ENCODE results near the gene CDC42EP4.

Gene CDC42EP4

GRCh38 chr17:73279704-73280103, 32.1 kb downstream of the CDC42EP4 start:
- Histone ChIP-seq H3K27me3 (ENCODE audit: control insufficient read depth in 1 of 2, insufficient read depth in 2 of 2, low read length in 2 of 2) (no peaks in the 10 kb centered on the region), H3K36me3 (ENCODE audit: control insufficient read depth in 1 of 2, insufficient read depth in 2 of 2, low read length in 2 of 2) (peaks cover 6 to 26% of the 10 kb centered on the region in 2 donors), H3K9ac (ENCODE audit: low read depth in 1 of 2, low read length in 2 of 2) (no peak overlapping the region), H3K4me1 (ENCODE audit: control insufficient read depth in 1 of 2, insufficient read depth in 2 of 2, low read length in 2 of 2) (peaks cover 18 to 26% of the 10 kb centered on the region in 2 donors), H3K4me3 (ENCODE audit: low read depth in 1 of 2, low read length in 2 of 2) (no peak overlapping the region), H3K27ac (ENCODE audit: low read depth, low read length) (peak overlapping the region; percentile 32), H3K9me3 (ENCODE audit: control insufficient read depth in 1 of 2, low read length in 2 of 2) (no peaks in the 10 kb centered on the region)

- Histone ChIP-seq H3K9ac (ENCODE audit: low read depth in 1 of 2, low read length in 2 of 2) (no peak overlapping the region), H3K9me3 (ENCODE audit: control insufficient read depth in 1 of 2, low read length in 2 of 2) (no peaks in the 10 kb centered on the region), H3K27me3 (ENCODE audit: control insufficient read depth in 1 of 2, insufficient read depth in 2 of 2, low read length in 2 of 2) (no peaks in the 10 kb centered on the region), H3K4me3 (ENCODE audit: low read depth in 1 of 2, low read length in 2 of 2) (no peak overlapping the region), H3K27ac (ENCODE audit: low read depth, low read length) (peak overlapping the region; percentile 32), H3K4me1 (ENCODE audit: control insufficient read depth in 1 of 2, insufficient read depth in 2 of 2, low read length in 2 of 2) (peaks cover 18 to 26% of the 10 kb centered on the region in 2 donors), H3K36me3 (ENCODE audit: control insufficient read depth in 1 of 2, insufficient read depth in 2 of 2, low read length in 2 of 2) (peaks cover under 1 to 17% of the 10 kb centered on the region in 2 donors)
Measured at GRCh38 chr17:73278465-73279453, 33.0 kb downstream of the CDC42EP4 start.

GRCh38 chr17:73278049-73278464, 33.7 kb downstream of the CDC42EP4 start:
- Histone ChIP-seq H3K36me3 (ENCODE audit: control insufficient read depth in 1 of 2, insufficient read depth in 2 of 2, low read length in 2 of 2) (peaks cover 0 to 13% of the 10 kb centered on the region in 2 donors), H3K27me3 (ENCODE audit: control insufficient read depth in 1 of 2, insufficient read depth in 2 of 2, low read length in 2 of 2) (no peaks in the 10 kb centered on the region), H3K4me1 (ENCODE audit: control insufficient read depth in 1 of 2, insufficient read depth in 2 of 2, low read length in 2 of 2) (peaks cover 18 to 26% of the 10 kb centered on the region in 2 donors), H3K27ac (ENCODE audit: low read depth, low read length) (no peak overlapping the region), H3K4me3 (ENCODE audit: low read depth in 1 of 2, low read length in 2 of 2) (no peak overlapping the region), H3K9me3 (ENCODE audit: control insufficient read depth in 1 of 2, low read length in 2 of 2) (no peaks in the 10 kb centered on the region), H3K9ac (ENCODE audit: low read depth in 1 of 2, low read length in 2 of 2) (no peak overlapping the region)

- no peaks in the 10 kb centered on the region for H3K9me3 ChIP-seq (ENCODE audit: control insufficient read depth in 1 of 2, low read length in 2 of 2)
- H3K9ac ChIP-seq (ENCODE audit: low read depth in 1 of 2, low read length in 2 of 2): no peak overlapping the region
- no peak overlapping the region for H3K4me3 ChIP-seq (ENCODE audit: low read depth in 1 of 2, low read length in 2 of 2)
- no peaks in the 10 kb centered on the region for H3K27me3 ChIP-seq (ENCODE audit: control insufficient read depth in 1 of 2, insufficient read depth in 2 of 2, low read length in 2 of 2)
- no peaks in the 10 kb centered on the region for H3K36me3 ChIP-seq (ENCODE audit: control insufficient read depth in 1 of 2, insufficient read depth in 2 of 2, low read length in 2 of 2)
- H3K27ac ChIP-seq (ENCODE audit: low read depth, low read length): no peak overlapping the region
- H3K4me1 ChIP-seq (ENCODE audit: control insufficient read depth in 1 of 2, insufficient read depth in 2 of 2, low read length in 2 of 2): peaks cover 11 to 19% of the 10 kb centered on the region in 2 donors
Measured at GRCh38 chr17:73274490-73274889, 37.3 kb downstream of the CDC42EP4 start.

- no peaks in the 10 kb centered on the region for H3K9me3 ChIP-seq (ENCODE audit: control insufficient read depth in 1 of 2, low read length in 2 of 2)
- no peaks in the 10 kb centered on the region for H3K27me3 ChIP-seq (ENCODE audit: control insufficient read depth in 1 of 2, insufficient read depth in 2 of 2, low read length in 2 of 2)
- H3K4me3 ChIP-seq (ENCODE audit: low read depth in 1 of 2, low read length in 2 of 2): no peak overlapping the region
- no peaks in the 10 kb centered on the region for H3K36me3 ChIP-seq (ENCODE audit: control insufficient read depth in 1 of 2, insufficient read depth in 2 of 2, low read length in 2 of 2)
- no peak overlapping the region for H3K9ac ChIP-seq (ENCODE audit: low read depth in 1 of 2, low read length in 2 of 2)
- H3K4me1 ChIP-seq (ENCODE audit: control insufficient read depth in 1 of 2, insufficient read depth in 2 of 2, low read length in 2 of 2): peaks cover 2 to 6% of the 10 kb centered on the region in 2 donors
- no peak overlapping the region for H3K27ac ChIP-seq (ENCODE audit: low read depth, low read length)
Measured at GRCh38 chr17:73272906-73273218, 38.9 kb downstream of the CDC42EP4 start.

GRCh38 chr17:73271072-73271471, 40.7 kb downstream of the CDC42EP4 start:
- no peak overlapping the region for H3K4me3 ChIP-seq (ENCODE audit: low read depth in 1 of 2, low read length in 2 of 2)
- no peaks in the 10 kb centered on the region for H3K27me3 ChIP-seq (ENCODE audit: control insufficient read depth in 1 of 2, insufficient read depth in 2 of 2, low read length in 2 of 2)
- no peak overlapping the region for H3K27ac ChIP-seq (ENCODE audit: low read depth, low read length)
- peaks cover 0 to 7% of the 10 kb centered on the region in 2 donors for H3K4me1 ChIP-seq (ENCODE audit: control insufficient read depth in 1 of 2, insufficient read depth in 2 of 2, low read length in 2 of 2)
- H3K9me3 ChIP-seq (ENCODE audit: control insufficient read depth in 1 of 2, low read length in 2 of 2): no peaks in the 10 kb centered on the region
- H3K9ac ChIP-seq (ENCODE audit: low read depth in 1 of 2, low read length in 2 of 2): no peak overlapping the region
- H3K36me3 ChIP-seq (ENCODE audit: control insufficient read depth in 1 of 2, insufficient read depth in 2 of 2, low read length in 2 of 2): no peaks in the 10 kb centered on the region

- Histone ChIP-seq H3K9ac (ENCODE audit: low read depth in 1 of 2, low read length in 2 of 2) (no peak overlapping the region), H3K4me3 (ENCODE audit: low read depth in 1 of 2, low read length in 2 of 2) (no peak overlapping the region), H3K9me3 (ENCODE audit: control insufficient read depth in 1 of 2, low read length in 2 of 2) (no peaks in the 10 kb centered on the region), H3K36me3 (ENCODE audit: control insufficient read depth in 1 of 2, insufficient read depth in 2 of 2, low read length in 2 of 2) (no peaks in the 10 kb centered on the region), H3K27me3 (ENCODE audit: control insufficient read depth in 1 of 2, insufficient read depth in 2 of 2, low read length in 2 of 2) (no peaks in the 10 kb centered on the region), H3K4me1 (ENCODE audit: control insufficient read depth in 1 of 2, insufficient read depth in 2 of 2, low read length in 2 of 2) (peaks cover 0 to 7% of the 10 kb centered on the region in 2 donors), H3K27ac (ENCODE audit: low read depth, low read length) (no peak overlapping the region)
Measured at GRCh38 chr17:73269791-73270190, 42.0 kb downstream of the CDC42EP4 start.

GRCh38 chr17:73269329-73269615, 42.5 kb downstream of the CDC42EP4 start:
- H3K36me3 ChIP-seq (ENCODE audit: control insufficient read depth in 1 of 2, insufficient read depth in 2 of 2, low read length in 2 of 2): no peaks in the 10 kb centered on the region
- peaks cover 0 to 7% of the 10 kb centered on the region in 2 donors for H3K4me1 ChIP-seq (ENCODE audit: control insufficient read depth in 1 of 2, insufficient read depth in 2 of 2, low read length in 2 of 2)
- no peaks in the 10 kb centered on the region for H3K9me3 ChIP-seq (ENCODE audit: control insufficient read depth in 1 of 2, low read length in 2 of 2)
- no peak overlapping the region for H3K9ac ChIP-seq (ENCODE audit: low read depth in 1 of 2, low read length in 2 of 2)
- no peak overlapping the region for H3K4me3 ChIP-seq (ENCODE audit: low read depth in 1 of 2, low read length in 2 of 2)
- no peak overlapping the region for H3K27ac ChIP-seq (ENCODE audit: low read depth, low read length)
- H3K27me3 ChIP-seq (ENCODE audit: control insufficient read depth in 1 of 2, insufficient read depth in 2 of 2, low read length in 2 of 2): no peaks in the 10 kb centered on the region

- no peak overlapping the region for H3K4me3 ChIP-seq (ENCODE audit: low read depth in 1 of 2, low read length in 2 of 2)
- no peaks in the 10 kb centered on the region for H3K9me3 ChIP-seq (ENCODE audit: control insufficient read depth in 1 of 2, low read length in 2 of 2)
- peaks cover 0 to 7% of the 10 kb centered on the region in 2 donors for H3K4me1 ChIP-seq (ENCODE audit: control insufficient read depth in 1 of 2, insufficient read depth in 2 of 2, low read length in 2 of 2)
- H3K36me3 ChIP-seq (ENCODE audit: control insufficient read depth in 1 of 2, insufficient read depth in 2 of 2, low read length in 2 of 2): no peaks in the 10 kb centered on the region
- no peak overlapping the region for H3K27ac ChIP-seq (ENCODE audit: low read depth, low read length)
- no peak overlapping the region for H3K9ac ChIP-seq (ENCODE audit: low read depth in 1 of 2, low read length in 2 of 2)
- no peaks in the 10 kb centered on the region for H3K27me3 ChIP-seq (ENCODE audit: control insufficient read depth in 1 of 2, insufficient read depth in 2 of 2, low read length in 2 of 2)
Measured at GRCh38 chr17:73268582-73269328, 43.0 kb downstream of the CDC42EP4 start.
